ENCODE measurements around the gene RUNX1.

The RUNX1 gene

DNA sequence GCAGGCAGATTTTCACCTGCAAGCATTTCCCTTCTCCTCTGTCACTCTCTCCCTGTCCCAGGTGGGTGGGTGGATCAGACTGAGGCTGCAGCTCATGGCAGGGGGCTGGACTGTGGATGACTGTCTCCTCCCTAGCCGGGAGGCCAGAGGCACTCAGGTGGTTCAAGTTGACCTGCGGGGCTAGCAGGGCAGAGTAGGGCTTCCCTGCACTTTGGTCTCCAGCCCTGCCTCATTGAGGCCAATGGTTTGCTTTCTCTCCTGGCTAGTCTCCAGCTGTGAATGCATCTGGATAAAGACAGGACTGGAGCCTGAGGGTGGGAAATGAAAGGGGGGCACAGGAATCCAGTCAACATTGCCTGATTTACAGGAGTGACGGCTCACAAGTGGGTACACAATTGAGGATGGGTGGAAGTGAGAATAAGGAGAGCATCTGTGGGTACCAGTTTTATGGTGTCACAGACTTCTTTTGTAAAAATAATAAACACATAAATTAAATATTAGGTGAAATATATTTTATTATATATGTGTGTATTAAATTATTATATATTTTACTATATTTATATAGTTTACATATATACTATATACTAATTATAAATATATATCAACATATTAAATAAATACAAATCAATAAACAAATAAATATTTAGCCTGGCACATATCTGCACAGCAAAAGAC lies 25.6 kb downstream of the RUNX1 start:
- TF ChIP-seq FOXA1 (IDR thresholded peaks at IDR 0.05) (no peak), FOXM1 (IDR thresholded peaks at IDR 0.05; ENCODE audit: borderline replicate concordance) (no peak), ELF4 (IDR thresholded peaks at IDR 0.05) (no peak), PKNOX1 (IDR thresholded peaks at IDR 0.05) (no peak), L3MBTL2 (conservative IDR thresholded peaks at IDR 0.05) (no peak), TARDBP (IDR thresholded peaks at IDR 0.05) (no peak), NFRKB (IDR thresholded peaks at IDR 0.05) (no peak), BHLHE40 (IDR thresholded peaks at IDR 0.05; ENCODE audit: borderline replicate concordance) (no peak), LEF1 (IDR thresholded peaks at IDR 0.05; ENCODE audit: borderline replicate concordance) (no peak), FOXK2 (IDR thresholded peaks at IDR 0.05) (no peak), HDGF (IDR thresholded peaks at IDR 0.05; ENCODE audit: borderline replicate concordance) (no peak), CTBP1 (IDR thresholded peaks at IDR 0.05; ENCODE audit: borderline replicate concordance) (no peak), ARNT (IDR thresholded peaks at IDR 0.05) (no peak), SP1 (IDR thresholded peaks at IDR 0.05) (no peak), SUZ12 (IDR thresholded peaks at IDR 0.05) (no peak), ZNF384 (IDR thresholded peaks at IDR 0.05) (no peak)
- DNase-seq (ENCODE audit: extremely low spot score) = no peak
- POLR2A ChIA-PET = no interaction called here
- CTCF ChIA-PET = no interaction called here

GRCh38 chr21:35021546-35021945 lies 27.6 kb downstream of the RUNX1 start:
- DNase-seq (ENCODE audit: extremely low spot score) = no peak
- no peak for TF ChIP-seq CTBP1 (IDR thresholded peaks at IDR 0.05; ENCODE audit: borderline replicate concordance)
- no peak for TF ChIP-seq ELF4 (IDR thresholded peaks at IDR 0.05)
- TF ChIP-seq LEF1 (IDR thresholded peaks at IDR 0.05; ENCODE audit: borderline replicate concordance) = no peak
- no peak for TF ChIP-seq NFRKB (IDR thresholded peaks at IDR 0.05)
- TF ChIP-seq SP1 (IDR thresholded peaks at IDR 0.05) = no peak
- TF ChIP-seq L3MBTL2 (conservative IDR thresholded peaks at IDR 0.05) = no peak
- TF ChIP-seq SUZ12 (IDR thresholded peaks at IDR 0.05) = no peak
- TF ChIP-seq FOXM1 (IDR thresholded peaks at IDR 0.05; ENCODE audit: borderline replicate concordance) = no peak
- TF ChIP-seq BHLHE40 (IDR thresholded peaks at IDR 0.05; ENCODE audit: borderline replicate concordance) = no peak
- no peak for TF ChIP-seq ZNF384 (IDR thresholded peaks at IDR 0.05)
- no peak for TF ChIP-seq FOXK2 (IDR thresholded peaks at IDR 0.05)
- TF ChIP-seq FOXA1 (IDR thresholded peaks at IDR 0.05) = no peak
- no peak for TF ChIP-seq HDGF (IDR thresholded peaks at IDR 0.05; ENCODE audit: borderline replicate concordance)
- POLR2A ChIA-PET = no interaction called here
- CTCF ChIA-PET = no interaction called here

- no peak for DNase-seq (ENCODE audit: extremely low spot score)
- CTCF ChIA-PET = no interaction called here
- TF ChIP-seq CTBP1 (IDR thresholded peaks at IDR 0.05; ENCODE audit: borderline replicate concordance) = no peak
- TF ChIP-seq BHLHE40 (IDR thresholded peaks at IDR 0.05; ENCODE audit: borderline replicate concordance) = no peak
- no peak for TF ChIP-seq PKNOX1 (IDR thresholded peaks at IDR 0.05)
- no peak for TF ChIP-seq FOXK2 (IDR thresholded peaks at IDR 0.05)
- TF ChIP-seq HDGF (IDR thresholded peaks at IDR 0.05; ENCODE audit: borderline replicate concordance) = no peak
- TF ChIP-seq NFRKB (IDR thresholded peaks at IDR 0.05) = no peak
- TF ChIP-seq ARNT (IDR thresholded peaks at IDR 0.05) = no peak
- no peak for TF ChIP-seq TARDBP (IDR thresholded peaks at IDR 0.05)
- no peak for TF ChIP-seq FOXM1 (IDR thresholded peaks at IDR 0.05; ENCODE audit: borderline replicate concordance)
- TF ChIP-seq SUZ12 (IDR thresholded peaks at IDR 0.05) = no peak
- no peak for TF ChIP-seq LEF1 (IDR thresholded peaks at IDR 0.05; ENCODE audit: borderline replicate concordance)
- no peak for TF ChIP-seq ELF4 (IDR thresholded peaks at IDR 0.05)
- TF ChIP-seq FOXA1 (IDR thresholded peaks at IDR 0.05) = no peak
- TF ChIP-seq SP1 (IDR thresholded peaks at IDR 0.05) = no peak
- TF ChIP-seq L3MBTL2 (conservative IDR thresholded peaks at IDR 0.05) = no peak
- no peak for TF ChIP-seq ZNF384 (IDR thresholded peaks at IDR 0.05)
- POLR2A ChIA-PET = no interaction called here
Observed at GRCh38 chr21:35020902-35021301, 28.2 kb downstream of the RUNX1 start.

DNA sequence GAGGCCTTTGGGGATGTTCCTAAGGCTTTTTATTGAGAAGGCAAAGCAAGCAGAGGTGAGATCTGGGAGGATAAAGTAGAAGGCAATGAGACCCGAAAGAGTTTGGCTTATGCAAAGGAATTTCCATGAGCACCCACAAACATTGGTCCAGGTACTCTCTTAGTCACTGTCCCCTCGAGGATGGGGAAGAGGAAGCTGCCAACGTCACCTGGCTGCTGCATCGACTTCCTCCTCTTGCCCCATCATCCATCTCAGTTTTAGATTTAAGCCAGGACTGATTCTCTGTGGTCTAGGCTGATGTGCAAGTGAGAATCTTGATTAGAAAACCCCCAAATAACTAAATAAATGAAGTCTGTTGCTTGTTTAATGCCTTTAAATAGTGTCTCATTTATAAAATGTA lies 28.7 kb downstream of the RUNX1 start:
- TF ChIP-seq TARDBP (IDR thresholded peaks at IDR 0.05) (no peak), ELF4 (IDR thresholded peaks at IDR 0.05) (no peak)
- CTCF ChIA-PET = no interaction called here
- POLR2A ChIA-PET = no interaction called here
- no peak for DNase-seq (ENCODE audit: extremely low spot score)

DNA sequence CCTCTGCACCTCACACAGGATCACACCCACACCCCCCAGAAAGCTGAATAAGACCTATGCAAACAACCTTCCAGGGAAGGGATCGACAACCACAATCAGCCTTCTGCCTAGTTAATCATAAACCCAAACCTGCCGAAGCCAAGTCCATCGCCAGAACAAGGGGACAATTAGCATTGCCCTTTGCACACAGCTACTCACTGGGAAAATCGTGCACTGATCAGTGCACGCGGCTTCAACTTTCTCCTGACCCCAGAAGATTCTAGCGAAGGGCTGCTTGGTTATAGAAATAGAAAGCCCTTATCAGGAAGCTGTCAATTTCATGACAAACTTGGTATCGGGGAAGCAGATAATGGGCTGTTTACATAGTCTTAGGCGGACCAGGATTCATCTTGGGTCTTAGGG lies 29.5 kb downstream of the RUNX1 start:
- ChIA-PET CTCF (no interaction called here), POLR2A (no interaction called here)
- no peak for DNase-seq (ENCODE audit: extremely low spot score)
- TF ChIP-seq SP1 (IDR thresholded peaks at IDR 0.05) = no peak
- no peak for TF ChIP-seq FOXM1 (IDR thresholded peaks at IDR 0.05; ENCODE audit: borderline replicate concordance)
- no peak for TF ChIP-seq LEF1 (IDR thresholded peaks at IDR 0.05; ENCODE audit: borderline replicate concordance)
- TF ChIP-seq ELF4 (IDR thresholded peaks at IDR 0.05) = no peak
- TF ChIP-seq HDGF (IDR thresholded peaks at IDR 0.05; ENCODE audit: borderline replicate concordance) = no peak
- no peak for TF ChIP-seq FOXA1 (IDR thresholded peaks at IDR 0.05)
- TF ChIP-seq ARNT (IDR thresholded peaks at IDR 0.05) = no peak
- no peak for TF ChIP-seq FOXK2 (IDR thresholded peaks at IDR 0.05)
- no peak for TF ChIP-seq NFRKB (IDR thresholded peaks at IDR 0.05)
- no peak for TF ChIP-seq ZNF384 (IDR thresholded peaks at IDR 0.05)
- no peak for TF ChIP-seq PKNOX1 (IDR thresholded peaks at IDR 0.05)
- TF ChIP-seq L3MBTL2 (conservative IDR thresholded peaks at IDR 0.05) = no peak
- TF ChIP-seq BHLHE40 (IDR thresholded peaks at IDR 0.05; ENCODE audit: borderline replicate concordance) = no peak
- TF ChIP-seq CTBP1 (IDR thresholded peaks at IDR 0.05; ENCODE audit: borderline replicate concordance) = no peak
- no peak for TF ChIP-seq SUZ12 (IDR thresholded peaks at IDR 0.05)
- no peak for TF ChIP-seq TARDBP (IDR thresholded peaks at IDR 0.05)

- TF ChIP-seq FOXM1 (IDR thresholded peaks at IDR 0.05; ENCODE audit: borderline replicate concordance) = no peak
- TF ChIP-seq L3MBTL2 (conservative IDR thresholded peaks at IDR 0.05) = no peak
- TF ChIP-seq FOXA1 (IDR thresholded peaks at IDR 0.05) = no peak
- TF ChIP-seq NFRKB (IDR thresholded peaks at IDR 0.05) = no peak
- no peak for TF ChIP-seq ARNT (IDR thresholded peaks at IDR 0.05)
- no peak for TF ChIP-seq LEF1 (IDR thresholded peaks at IDR 0.05; ENCODE audit: borderline replicate concordance)
- TF ChIP-seq HDGF (IDR thresholded peaks at IDR 0.05; ENCODE audit: borderline replicate concordance) = no peak
- no peak for TF ChIP-seq ZNF384 (IDR thresholded peaks at IDR 0.05)
- TF ChIP-seq PKNOX1 (IDR thresholded peaks at IDR 0.05) = no peak
- no peak for TF ChIP-seq TARDBP (IDR thresholded peaks at IDR 0.05)
- TF ChIP-seq SP1 (IDR thresholded peaks at IDR 0.05) = no peak
- no peak for TF ChIP-seq FOXK2 (IDR thresholded peaks at IDR 0.05)
- no peak for TF ChIP-seq BHLHE40 (IDR thresholded peaks at IDR 0.05; ENCODE audit: borderline replicate concordance)
- no peak for TF ChIP-seq ELF4 (IDR thresholded peaks at IDR 0.05)
- ChIA-PET POLR2A (no interaction called here), CTCF (no interaction called here)
- DNase-seq (ENCODE audit: extremely low spot score) = no peak
Observed at GRCh38 chr21:35017256-35017655, 31.8 kb downstream of the RUNX1 start.

All from HEK293T (cell line).